ENCODE data around the gene CSF3R.

DNA sequence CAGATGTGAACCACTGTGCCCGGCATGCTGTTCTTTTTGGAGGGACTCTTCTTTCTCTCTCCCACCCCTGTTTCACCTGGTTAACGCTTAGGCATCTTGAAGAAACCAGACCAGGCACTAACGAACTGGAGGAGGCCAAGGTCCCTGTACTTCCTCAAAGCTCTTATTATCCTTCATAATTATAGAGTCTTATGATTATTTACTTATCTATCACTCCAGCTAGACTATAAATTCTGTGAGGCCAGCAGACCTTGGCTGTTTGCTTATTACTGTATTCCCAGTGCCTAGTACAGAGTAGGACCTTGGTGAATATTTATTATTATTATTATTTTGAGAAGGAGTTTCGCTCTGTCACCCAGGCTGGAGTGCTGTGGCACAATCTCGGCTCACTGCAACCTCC lies 5.8 kb downstream of the CSF3R start:
- TF ChIP-seq, protein P1, sequence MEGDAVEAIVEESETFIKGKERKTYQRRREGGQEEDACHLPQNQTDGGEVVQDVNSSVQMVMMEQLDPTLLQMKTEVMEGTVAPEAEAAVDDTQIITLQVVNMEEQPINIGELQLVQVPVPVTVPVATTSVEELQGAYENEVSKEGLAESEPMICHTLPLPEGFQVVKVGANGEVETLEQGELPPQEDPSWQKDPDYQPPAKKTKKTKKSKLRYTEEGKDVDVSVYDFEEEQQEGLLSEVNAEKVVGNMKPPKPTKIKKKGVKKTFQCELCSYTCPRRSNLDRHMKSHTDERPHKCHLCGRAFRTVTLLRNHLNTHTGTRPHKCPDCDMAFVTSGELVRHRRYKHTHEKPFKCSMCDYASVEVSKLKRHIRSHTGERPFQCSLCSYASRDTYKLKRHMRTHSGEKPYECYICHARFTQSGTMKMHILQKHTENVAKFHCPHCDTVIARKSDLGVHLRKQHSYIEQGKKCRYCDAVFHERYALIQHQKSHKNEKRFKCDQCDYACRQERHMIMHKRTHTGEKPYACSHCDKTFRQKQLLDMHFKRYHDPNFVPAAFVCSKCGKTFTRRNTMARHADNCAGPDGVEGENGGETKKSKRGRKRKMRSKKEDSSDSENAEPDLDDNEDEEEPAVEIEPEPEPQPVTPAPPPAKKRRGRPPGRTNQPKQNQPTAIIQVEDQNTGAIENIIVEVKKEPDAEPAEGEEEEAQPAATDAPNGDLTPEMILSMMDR (conservative IDR thresholded peaks at IDR 0.05 in 1 of 2, IDR thresholded peaks at IDR 0.05 in 1 of 2; ENCODE audit: extremely low read depth in 1 of 2, insufficient read depth in 1 of 2, low read depth in 1 of 2, low read length in 2 of 2): no peak
- TF ChIP-seq EZH2 (IDR thresholded peaks at IDR 0.05; ENCODE audit: borderline replicate concordance, low read length): no peak

Measured in mammary epithelial cell (primary cell).